HepG2 (cell line): Measurements from ENCODE around the gene SNED1. TPM values are rescaled to one million over a fixed set of nuclear protein-coding genes. Genes with fewer than 3 reads are reported as not detected.
A peak's percentile ranks its signal among the peaks of the same experiment; 100 is the strongest.

Experiments
- ATAC-seq: fragments of 200-7000 bp; cut with Tn5 transposase; 3 replicates; pipeline ENCODE4 v1.9.1; 2020; ENCODE audit warnings: mild to moderate bottlenecking, moderate library complexity
- BruUV-seq: library from RNA; stranded (reverse); fragments of 400-500 nt; replicated peaks from 2 replicates; lab custom pipeline; 2021; lab: Mats Ljungman, UMichigan
- CTCF ChIA-PET: fragments of 300-600 bp; formaldehyde crosslinking; extraction: SDS; loops from one replicate; lab custom pipeline; 2021; ENCODE audit warnings: low total read pairs, inconsistent platforms, low intra/inter-chr PET ratio; lab: Yijun Ruan, JAX
- POLR2A ChIA-PET: fragments of 350-600 bp; sonication (Branson Sonifier 250); formaldehyde crosslinking; loops from one replicate; lab custom pipeline; 2020; ENCODE audit warnings: antibody characterized with exemption, inconsistent platforms; lab: Yijun Ruan, JAX
- DNase-seq: peaks from one replicate; pipeline ENCODE4 v3.0.0-alpha.2; 2015; ENCODE audit warnings: low spot score
- FAIRE-seq: peaks from 3 replicates; lab custom pipeline; 2011; peaks lifted over from hg19 to GRCh38; lab: Jason Lieb, UNC
- H2AFZ ChIP-seq: one replicate; pipeline ENCODE4 v1.6.1; 2011; ENCODE audit warnings: low read length, inconsistent platforms
- H3K27ac ChIP-seq: fragments of 300-600 bp; 3 replicates; pipeline ENCODE4 v1.8.0; 2011; ENCODE audit warnings: mixed run types, mild to moderate bottlenecking, mixed read lengths, low read length, inconsistent platforms; ENCODE audit not compliant: insufficient read depth; ENCODE audit errors: extremely low read length
- H3K27me3 ChIP-seq, 2 experiments: fragments of 200-600 bp in 1 of 2; 2 replicates in 1 of 2; 3 replicates in 1 of 2; pipeline versions ENCODE4 v1.6.0 to v1.8.0; 2011; ENCODE audit warnings: low read length in 2 of 2, mild to moderate bottlenecking in 2 of 2, moderate library complexity in 2 of 2, inconsistent platforms in 1 of 2; ENCODE audit not compliant: insufficient read depth in 2 of 2, control insufficient read depth in 1 of 2
- H3K36me3 ChIP-seq, 2 experiments: fragments of 200-600 bp in 1 of 2; replicated peaks in 1 of 2; 2 replicates in 1 of 2; 3 replicates in 1 of 2; pipeline versions ENCODE4 v1.5.1 to v1.8.0; 2011; ENCODE audit warnings: low read length in 2 of 2, inconsistent platforms in 1 of 2; ENCODE audit not compliant: insufficient read depth in 2 of 2, control insufficient read depth in 1 of 2
- H3K4me1 ChIP-seq: 2 replicates; pipeline ENCODE4 v1.5.1; 2012; ENCODE audit warnings: low read length, inconsistent platforms; ENCODE audit not compliant: insufficient read depth
- H3K4me2 ChIP-seq: 2 replicates; pipeline ENCODE4 v1.6.0; 2011; ENCODE audit warnings: low read depth, low read length, inconsistent platforms
- H3K4me3 ChIP-seq, 3 experiments: fragments of 200-600 bp in 1 of 3; sonication (generic), shearing (Covaris generic) in 1 of 3; replicated peaks in 1 of 3; 2 replicates each; pipeline ENCODE4 v1.5.1; 2011 to 2016; ENCODE audit warnings: low read length in 3 of 3, inconsistent platforms in 2 of 3, low read depth in 2 of 3, mild to moderate bottlenecking in 2 of 3, control low read depth in 1 of 3, mixed read lengths in 1 of 3; ENCODE audit not compliant: insufficient read depth in 1 of 3
- H3K79me2 ChIP-seq: one replicate; pipeline ENCODE4 v1.6.1; 2011; ENCODE audit warnings: low read length, inconsistent platforms; ENCODE audit not compliant: insufficient read depth
- H3K9ac ChIP-seq: 2 replicates; pipeline ENCODE4 v1.6.0; 2011; ENCODE audit warnings: mild to moderate bottlenecking, low read depth, low read length, inconsistent platforms; ENCODE audit not compliant: insufficient read depth
- H3K9me3 ChIP-seq: 2 replicates; pipeline ENCODE4 v1.5.1; 2012; ENCODE audit warnings: mild to moderate bottlenecking, low read length
- H4K20me1 ChIP-seq: 2 replicates; pipeline ENCODE4 v1.6.0; 2011; ENCODE audit warnings: inconsistent platforms, mild to moderate bottlenecking, low read length, moderate library complexity; ENCODE audit not compliant: insufficient read depth
- AGO2 ChIP-seq: fragments of 200-400 bp; formaldehyde crosslinking; optimal IDR thresholded peaks from 2 replicates; pipeline ENCODE3; 2017; ENCODE audit warnings: mild to moderate bottlenecking, low read depth, low read length, moderate library complexity
- GABPB1 ChIP-seq: IDR thresholded peaks from 2 replicates; pipeline ENCODE4 v1.6.1; 2016; ENCODE audit warnings: mild to moderate bottlenecking, missing genetic modification reagents, moderate library complexity, missing compliant biosample characterization
- MTF2 ChIP-seq: sonication (generic); formaldehyde crosslinking; IDR thresholded peaks from 2 replicates; pipeline ENCODE4 v1.5.0; 2020; ENCODE audit warnings: missing genetic modification reagents, borderline replicate concordance
- ZNF232 ChIP-seq: sonication (generic); formaldehyde crosslinking; IDR thresholded peaks from 2 replicates; pipeline ENCODE4 v1.4.0; 2020; ENCODE audit warnings: missing genetic modification reagents, borderline replicate concordance
- ZNF558 ChIP-seq: sonication (generic); formaldehyde crosslinking; IDR thresholded peaks from 2 replicates; pipeline ENCODE4 v1.9.0; 2022; ENCODE audit warnings: mild to moderate bottlenecking, missing genetic modification reagents, borderline replicate concordance
- ZNF607 ChIP-seq: sonication (generic); formaldehyde crosslinking; IDR thresholded peaks from 2 replicates; pipeline ENCODE4 v1.5.1; 2020; ENCODE audit warnings: missing genetic modification reagents, mild to moderate bottlenecking, borderline replicate concordance
- WGBS: methylation state at CpG from one replicate; pipeline ENCODE4 v1.1.6; 2017; ENCODE audit warnings: low lambda C conversion rate; 5-methylcytosine and 5-hydroxymethylcytosine counted together
- in situ Hi-C: cut with HindIII; loops from 2 replicates; pipeline ENCODE4 v1.10.0; 2017; ENCODE audit warnings: low pct_unique_long_range_greater_than_20kb; ENCODE audit not compliant: extremely low pct_ligation_motif_present
- intact Hi-C: fragments of 100-400 bp; cut with micrococcal nuclease; formaldehyde crosslinking; loops from one replicate; pipeline ENCODE4 v1.10.0; 2022; ENCODE audit not compliant: unreplicated experiment
- polyA plus RNA-seq, 8 experiments: library from polyadenylated mRNA; depleted of rRNA in 3 of 8; stranded (reverse) in 7 of 8; unstranded in 1 of 8; fragments of >200 nt; fragmentation: Illumina TruSeq in 4 of 8; extraction: Trizol in 4 of 8; gene quantifications; 2 replicates each; pipeline versions ENCODE4 v1.2.1 to v1.2.3, GENCODE V29; 2011 to 2016; ENCODE audit warnings: low read depth in 4 of 8, missing spikeins in 1 of 8, mixed read lengths in 1 of 8; ENCODE audit not compliant: insufficient read depth in 1 of 8
- total RNA-seq, 5 experiments: library from RNA; depleted of rRNA; stranded (reverse); fragments of >200 nt; fragmentation: Illumina TruSeq; extraction: Trizol; gene quantifications; 2 replicates each; pipeline ENCODE4 v1.2.3, GENCODE V29; 2016; ENCODE audit warnings: low read depth in 1 of 5
- TF ChIP-seq, protein P1 (sequence below): sonication (generic); formaldehyde crosslinking; IDR thresholded peaks from 2 replicates; pipeline ENCODE4 v1.4.0; 2020; ENCODE audit warnings: missing genetic modification reagents, mild to moderate bottlenecking, borderline replicate concordance

Gene SNED1
- total and polyA plus RNA-seq, 2 of the 13 experiments (the other 11 are each of a cell fraction or from before 2014, with no cell fraction given): 0.15 to 0.65 TPM

DNA sequence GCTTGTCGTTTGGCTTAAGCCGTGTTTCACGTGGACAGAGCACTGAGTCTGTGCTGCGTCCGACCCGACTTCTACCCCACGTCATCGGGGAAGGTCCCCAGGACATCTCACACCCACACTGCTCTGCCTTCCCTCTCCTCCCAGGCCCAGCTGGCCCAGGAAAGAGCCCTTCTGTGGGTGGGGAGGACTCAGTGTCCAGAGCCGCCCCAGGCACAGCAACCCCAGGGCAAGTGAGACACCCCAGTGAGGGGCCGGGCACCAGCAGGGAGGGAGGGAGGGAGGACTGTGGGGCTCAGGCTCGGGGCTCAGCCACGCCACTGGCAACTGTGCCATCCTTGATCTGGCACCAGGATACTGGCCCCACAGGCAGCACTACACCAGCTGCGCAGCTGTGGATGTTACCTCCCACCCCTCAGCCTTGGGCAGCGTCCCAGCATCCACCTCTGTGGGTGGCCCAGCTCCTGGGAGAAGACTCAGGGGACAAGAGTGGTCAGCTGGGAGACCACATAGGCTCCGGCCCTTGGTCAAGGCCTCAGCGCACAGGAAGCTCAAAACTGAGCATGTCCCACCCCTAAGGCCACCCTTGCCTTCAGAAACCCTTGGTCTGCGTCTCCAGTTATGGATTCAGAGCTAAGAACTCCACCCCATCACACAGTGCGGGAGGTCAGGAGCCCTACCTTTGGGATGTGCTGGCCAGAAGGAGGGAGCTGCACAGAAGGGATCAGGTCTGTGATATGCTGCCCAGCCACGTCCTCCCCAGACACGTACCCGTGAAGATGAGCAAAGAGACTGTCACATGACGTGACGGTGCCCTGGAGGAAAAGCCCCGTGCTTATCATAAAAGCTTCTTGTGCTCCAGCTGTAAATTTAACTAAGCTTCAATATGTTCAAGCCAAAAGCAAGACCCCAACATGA is 139.1 kb downstream of the SNED1 start:
- H3K4me2 ChIP-seq: no peak overlapping the region
- H4K20me1 ChIP-seq: no peaks in the 10 kb centered on the region
- peaks cover 2% of the 10 kb centered on the region for H3K79me2 ChIP-seq
- no peak overlapping the region for H3K27ac ChIP-seq
- peaks cover 10 to 14% of the 10 kb centered on the region in 2 experiments for H3K36me3 ChIP-seq
- in situ Hi-C loops: no loop called here
- no peak overlapping the region for H3K4me3 ChIP-seq
- ATAC-seq (no peak), FAIRE-seq (no peak), DNase-seq (no peak)
- H3K27me3 ChIP-seq: no peaks in the 10 kb centered on the region
- no peaks in the 10 kb centered on the region for H3K9me3 ChIP-seq
- TF ChIP-seq, protein P1, sequence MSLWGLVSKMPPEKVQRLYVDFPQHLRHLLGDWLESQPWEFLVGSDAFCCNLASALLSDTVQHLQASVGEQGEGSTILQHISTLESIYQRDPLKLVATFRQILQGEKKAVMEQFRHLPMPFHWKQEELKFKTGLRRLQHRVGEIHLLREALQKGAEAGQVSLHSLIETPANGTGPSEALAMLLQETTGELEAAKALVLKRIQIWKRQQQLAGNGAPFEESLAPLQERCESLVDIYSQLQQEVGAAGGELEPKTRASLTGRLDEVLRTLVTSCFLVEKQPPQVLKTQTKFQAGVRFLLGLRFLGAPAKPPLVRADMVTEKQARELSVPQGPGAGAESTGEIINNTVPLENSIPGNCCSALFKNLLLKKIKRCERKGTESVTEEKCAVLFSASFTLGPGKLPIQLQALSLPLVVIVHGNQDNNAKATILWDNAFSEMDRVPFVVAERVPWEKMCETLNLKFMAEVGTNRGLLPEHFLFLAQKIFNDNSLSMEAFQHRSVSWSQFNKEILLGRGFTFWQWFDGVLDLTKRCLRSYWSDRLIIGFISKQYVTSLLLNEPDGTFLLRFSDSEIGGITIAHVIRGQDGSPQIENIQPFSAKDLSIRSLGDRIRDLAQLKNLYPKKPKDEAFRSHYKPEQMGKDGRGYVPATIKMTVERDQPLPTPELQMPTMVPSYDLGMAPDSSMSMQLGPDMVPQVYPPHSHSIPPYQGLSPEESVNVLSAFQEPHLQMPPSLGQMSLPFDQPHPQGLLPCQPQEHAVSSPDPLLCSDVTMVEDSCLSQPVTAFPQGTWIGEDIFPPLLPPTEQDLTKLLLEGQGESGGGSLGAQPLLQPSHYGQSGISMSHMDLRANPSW (CRISPR knock-in tag): no peak
- TF ChIP-seq ZNF558 (CRISPR knock-in tag) (no peak), GABPB1 (CRISPR knock-in tag) (no peak), ZNF607 (no peak), ZNF232 (CRISPR knock-in tag) (no peak), AGO2 (peak; percentile 28), MTF2 (CRISPR knock-in tag) (no peak)
- CTCF ChIA-PET: no interaction called here
- WGBS: 93% methylated on average over 21 of the region's 24 CpGs
- BruUV-seq: no TSS peak
- no peak overlapping the region for H2AFZ ChIP-seq
- H3K9ac ChIP-seq: no peak overlapping the region
- H3K4me1 ChIP-seq: peaks cover 33% of the 10 kb centered on the region
- intact Hi-C loops: no loop called here
- POLR2A ChIA-PET: interaction anchor here (3.2 kb wide), 1 partner anchor 12 kb away, joined by 15 read pairs; the partner anchor contains the start of gene PASK
